ENCODE measurements around the gene RRAS2. TPM values are rescaled to one million over a fixed set of nuclear protein-coding genes. Genes with fewer than 3 reads are reported as not detected.

RRAS2 gene
- total RNA-seq, 1 experiment from 2014 or later, result 158 TPM

DNA sequence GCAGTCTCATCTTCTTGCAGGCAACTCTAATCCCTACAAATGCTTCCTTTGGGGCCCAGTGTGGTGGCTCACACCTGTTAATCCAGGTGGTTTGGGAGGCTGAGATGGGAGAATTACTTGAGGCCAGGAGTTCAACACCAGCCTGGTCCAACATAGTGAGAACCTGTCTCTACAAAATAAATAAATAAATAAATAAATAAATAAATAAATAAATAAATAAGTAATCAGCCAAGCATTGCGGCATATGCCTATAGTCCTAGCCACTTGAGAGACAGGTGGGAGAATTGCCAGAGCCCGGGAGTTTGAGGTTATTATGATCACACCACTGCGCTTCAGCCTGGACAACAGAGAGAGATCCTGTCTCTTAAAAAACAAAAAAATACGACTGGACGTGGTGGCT is 34.1 kb upstream of the RRAS2 start:
- no peak overlapping the region for H3K9ac ChIP-seq (ENCODE audit: extremely low read depth, insufficient read length, low read length)
- no peak overlapping the region for H3K14ac ChIP-seq (ENCODE audit: insufficient read depth, low read length)
- no peak overlapping the region for H2AFZ ChIP-seq (ENCODE audit: low read length)
- Mint-ChIP-seq H3K9me3 (no peaks in the 10 kb centered on the region), H3K4me3 (no peak overlapping the region), H3K27ac (no peak overlapping the region), H3K4me1 (peaks cover 3 to 4% of the 10 kb centered on the region in 2 experiments; a peak in 2 of 4 replicates), H3K27me3 (ENCODE audit: low read depth) (peaks cover 3% of the 10 kb centered on the region), H3K36me3 (ENCODE audit: insufficient read depth in 1 of 3, low read depth in 3 of 3) (no peaks in the 10 kb centered on the region)
- no peaks in the 10 kb centered on the region for H4K20me1 ChIP-seq (ENCODE audit: control insufficient read depth, insufficient read depth, insufficient read length)
- no peak overlapping the region for H2AK5ac ChIP-seq (ENCODE audit: insufficient read length, low read length)
- no peak for DNase-seq
- H3K23ac ChIP-seq (ENCODE audit: insufficient read length, low read depth, low read length), result no peak overlapping the region
- H2BK15ac ChIP-seq (ENCODE audit: low read depth, low read length), result no peak overlapping the region
- TF ChIP-seq, protein P1, sequence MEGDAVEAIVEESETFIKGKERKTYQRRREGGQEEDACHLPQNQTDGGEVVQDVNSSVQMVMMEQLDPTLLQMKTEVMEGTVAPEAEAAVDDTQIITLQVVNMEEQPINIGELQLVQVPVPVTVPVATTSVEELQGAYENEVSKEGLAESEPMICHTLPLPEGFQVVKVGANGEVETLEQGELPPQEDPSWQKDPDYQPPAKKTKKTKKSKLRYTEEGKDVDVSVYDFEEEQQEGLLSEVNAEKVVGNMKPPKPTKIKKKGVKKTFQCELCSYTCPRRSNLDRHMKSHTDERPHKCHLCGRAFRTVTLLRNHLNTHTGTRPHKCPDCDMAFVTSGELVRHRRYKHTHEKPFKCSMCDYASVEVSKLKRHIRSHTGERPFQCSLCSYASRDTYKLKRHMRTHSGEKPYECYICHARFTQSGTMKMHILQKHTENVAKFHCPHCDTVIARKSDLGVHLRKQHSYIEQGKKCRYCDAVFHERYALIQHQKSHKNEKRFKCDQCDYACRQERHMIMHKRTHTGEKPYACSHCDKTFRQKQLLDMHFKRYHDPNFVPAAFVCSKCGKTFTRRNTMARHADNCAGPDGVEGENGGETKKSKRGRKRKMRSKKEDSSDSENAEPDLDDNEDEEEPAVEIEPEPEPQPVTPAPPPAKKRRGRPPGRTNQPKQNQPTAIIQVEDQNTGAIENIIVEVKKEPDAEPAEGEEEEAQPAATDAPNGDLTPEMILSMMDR (conservative IDR thresholded peaks at IDR 0.05), result no peak
- H3K18ac ChIP-seq (ENCODE audit: insufficient read length, low read depth, low read length), result no peak overlapping the region
- no peak overlapping the region for H4K8ac ChIP-seq (replicated peaks; ENCODE audit: insufficient read length, low read depth, low read length)
- H3K4me1 ChIP-seq (ENCODE audit: insufficient read depth, low read length), result no peaks in the 10 kb centered on the region; the same call in 1 of the 2 replicates
- no peak overlapping the region for H4K5ac ChIP-seq (ENCODE audit: insufficient read length, low read depth, low read length)
- H2BK12ac ChIP-seq (ENCODE audit: insufficient read length, low read depth, low read length), result no peak overlapping the region
- no peak overlapping the region for H3K4me2 ChIP-seq (ENCODE audit: insufficient read depth, insufficient read length, low read length)
- no peak overlapping the region for H3K56ac ChIP-seq (ENCODE audit: insufficient read length, low read depth, low read length)
- no peaks in the 10 kb centered on the region for H3K27me3 ChIP-seq (ENCODE audit: insufficient read depth, low read length)
- H3T11ph ChIP-seq (ENCODE audit: low read length), result no peak overlapping the region
- H3K4ac ChIP-seq (ENCODE audit: low read depth, low read length), result no peak overlapping the region
- no peak overlapping the region for H2BK20ac ChIP-seq (ENCODE audit: low read depth, low read length, poor library complexity, severe bottlenecking)
- WGBS (ENCODE audit: extremely low coverage, insufficient read length, low lambda C conversion rate), result no CpG with 5 or more reads among the region's 5 CpGs
- no peak overlapping the region for H2BK5ac ChIP-seq (ENCODE audit: insufficient read length, low read length)
- no peaks in the 10 kb centered on the region for H3K79me1 ChIP-seq (ENCODE audit: insufficient read depth, low read depth, low read length, poor library complexity, severe bottlenecking)
- no peaks in the 10 kb centered on the region for H3K23me2 ChIP-seq (ENCODE audit: insufficient read length, low read depth, low read length, poor library complexity, severe bottlenecking)
- no peak overlapping the region for H4K91ac ChIP-seq (ENCODE audit: insufficient read length, low read depth, low read length)
- H3K9me3 ChIP-seq (ENCODE audit: control insufficient read depth, low read depth, low read length), result no peaks in the 10 kb centered on the region
- H3K27ac ChIP-seq (ENCODE audit: insufficient read length, low read depth, low read length), result no peak overlapping the region
- no peak overlapping the region for H2BK120ac ChIP-seq (ENCODE audit: low read depth, low read length, poor library complexity, severe bottlenecking)
- no peaks in the 10 kb centered on the region for H3K79me2 ChIP-seq (ENCODE audit: insufficient read depth, low read length)

Measured in H9 (cell line).